ENCODE data around the gene LRP5. TPM values are rescaled to one million over a fixed set of nuclear protein-coding genes. Genes with fewer than 3 reads are reported as not detected.
"Not testable (repeated sequence)": the region's sequence is repeated elsewhere in the genome, so short reads cannot be mapped to it uniquely, and the experiment has no call there.

Gene LRP5
- total RNA-seq, 2 donors from 2014 or later, result 81.0 to 110 TPM

DNA sequence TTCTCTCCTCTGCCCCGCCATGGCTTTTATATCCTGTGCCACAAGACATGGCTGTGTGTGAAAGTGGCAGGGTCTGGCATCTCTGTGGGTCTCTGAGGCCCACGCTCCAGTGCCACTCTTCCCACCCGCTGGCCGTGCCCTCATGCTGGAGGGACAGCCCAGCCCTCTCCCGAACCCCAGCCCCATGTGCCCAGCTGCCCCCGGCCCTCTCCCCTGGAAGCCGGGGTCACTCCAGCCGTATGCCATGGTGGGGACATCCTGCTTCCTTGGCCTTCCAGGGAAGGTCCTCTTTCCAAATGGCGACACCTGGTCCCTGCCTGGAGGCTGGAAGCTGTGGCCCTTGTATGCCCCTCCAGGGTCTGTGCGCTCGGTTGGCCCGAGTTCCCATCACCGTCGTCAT is 84.9 kb downstream of the LRP5 start:
- TF ChIP-seq, protein P1, sequence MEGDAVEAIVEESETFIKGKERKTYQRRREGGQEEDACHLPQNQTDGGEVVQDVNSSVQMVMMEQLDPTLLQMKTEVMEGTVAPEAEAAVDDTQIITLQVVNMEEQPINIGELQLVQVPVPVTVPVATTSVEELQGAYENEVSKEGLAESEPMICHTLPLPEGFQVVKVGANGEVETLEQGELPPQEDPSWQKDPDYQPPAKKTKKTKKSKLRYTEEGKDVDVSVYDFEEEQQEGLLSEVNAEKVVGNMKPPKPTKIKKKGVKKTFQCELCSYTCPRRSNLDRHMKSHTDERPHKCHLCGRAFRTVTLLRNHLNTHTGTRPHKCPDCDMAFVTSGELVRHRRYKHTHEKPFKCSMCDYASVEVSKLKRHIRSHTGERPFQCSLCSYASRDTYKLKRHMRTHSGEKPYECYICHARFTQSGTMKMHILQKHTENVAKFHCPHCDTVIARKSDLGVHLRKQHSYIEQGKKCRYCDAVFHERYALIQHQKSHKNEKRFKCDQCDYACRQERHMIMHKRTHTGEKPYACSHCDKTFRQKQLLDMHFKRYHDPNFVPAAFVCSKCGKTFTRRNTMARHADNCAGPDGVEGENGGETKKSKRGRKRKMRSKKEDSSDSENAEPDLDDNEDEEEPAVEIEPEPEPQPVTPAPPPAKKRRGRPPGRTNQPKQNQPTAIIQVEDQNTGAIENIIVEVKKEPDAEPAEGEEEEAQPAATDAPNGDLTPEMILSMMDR (IDR thresholded peaks at IDR 0.05), result no peak
- intact Hi-C loops (cut with DNase I), result no loop called here
- Histone ChIP-seq H3K4me1 (peaks cover 10% of the 10 kb centered on the region), H3K9ac (ENCODE audit: low read depth in 2 of 2, low read length in 2 of 2) (no peak overlapping the region), H3K36me3 (no peaks in the 10 kb centered on the region), H3K4me3 (no peak overlapping the region), H3K27ac (no peak overlapping the region), H3K27me3 (no peaks in the 10 kb centered on the region), H3K9me3 (no peaks in the 10 kb centered on the region)
- DNase-seq, result no peak

DNA sequence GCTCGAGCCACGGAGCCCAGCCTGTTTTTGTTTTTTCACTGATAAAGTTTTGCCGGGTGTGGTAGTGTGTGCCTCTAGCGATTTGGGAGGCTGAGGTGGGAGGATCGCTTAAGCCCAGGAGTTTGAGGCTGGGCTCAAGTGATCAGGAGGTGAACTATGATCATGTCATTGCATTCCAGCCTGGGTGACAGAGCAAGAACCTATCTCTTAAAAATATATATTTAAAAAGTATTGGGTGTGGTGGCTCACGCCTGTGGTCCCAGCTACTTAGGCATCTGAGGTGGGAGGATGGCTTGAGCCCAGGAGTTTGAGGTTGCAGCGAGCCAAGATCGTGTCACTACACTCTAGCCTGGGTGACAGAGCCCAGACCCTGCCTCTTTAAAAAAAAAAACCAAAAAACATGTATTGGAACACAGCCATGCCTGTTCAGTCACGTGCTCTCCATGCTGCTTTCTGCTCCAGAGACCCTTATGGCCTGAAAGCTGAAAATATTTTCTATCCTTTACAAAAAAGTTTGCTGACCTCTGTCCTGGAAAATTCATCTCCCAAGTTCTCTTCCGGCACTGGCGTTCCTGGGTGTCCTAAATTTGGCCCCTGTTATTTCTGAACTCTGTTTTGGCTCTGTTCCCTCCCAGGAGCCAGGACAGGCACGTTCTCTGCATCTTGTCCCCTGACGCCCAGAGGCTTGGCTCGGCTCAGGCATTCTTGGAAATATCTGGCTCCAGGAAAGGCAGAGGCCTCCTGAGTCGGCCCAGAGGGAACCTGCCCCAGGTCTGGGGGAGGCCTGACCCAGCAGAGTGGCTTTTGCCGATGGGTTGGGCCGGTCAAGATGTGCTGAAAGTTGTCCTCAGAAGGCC is 86.8 kb downstream of the LRP5 start:
- no peaks in the 10 kb centered on the region for H3K27me3 ChIP-seq
- TF ChIP-seq, protein P1 (IDR thresholded peaks at IDR 0.05), result no peak
- H3K36me3 ChIP-seq, result no peaks in the 10 kb centered on the region
- peaks cover 10% of the 10 kb centered on the region for H3K4me1 ChIP-seq
- DNase-seq, result no peak
- H3K27ac ChIP-seq, result peak overlapping the region; percentile 36
- intact Hi-C loops (cut with DNase I), result no loop called here
- no peak overlapping the region for H3K9ac ChIP-seq (ENCODE audit: low read depth in 2 of 2, low read length in 2 of 2)
- no peaks in the 10 kb centered on the region for H3K9me3 ChIP-seq
- no peak overlapping the region for H3K4me3 ChIP-seq

DNA sequence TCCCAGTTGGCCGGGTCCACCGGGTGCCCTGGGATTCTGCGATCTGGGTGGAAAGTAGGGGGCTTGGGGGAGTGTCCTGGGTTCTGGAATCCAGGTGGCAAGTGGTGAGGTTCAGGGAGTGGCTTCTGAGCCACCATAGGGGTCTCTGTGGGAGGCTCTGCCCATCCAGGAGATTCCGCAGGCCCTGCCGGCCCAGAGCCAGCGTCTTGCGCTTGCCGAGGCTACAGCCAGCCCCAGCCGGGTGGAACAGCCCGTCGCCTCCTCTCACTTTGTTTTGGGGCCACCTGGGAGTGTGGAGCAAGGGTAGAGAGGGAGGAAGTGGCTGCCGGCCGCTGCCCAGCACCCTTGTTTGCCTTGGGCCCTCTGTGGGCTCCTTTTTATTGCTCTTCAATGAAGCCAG is 87.5 kb downstream of the LRP5 start:
- Histone ChIP-seq H3K36me3 (no peaks in the 10 kb centered on the region), H3K27me3 (no peaks in the 10 kb centered on the region), H3K4me3 (no peak overlapping the region), H3K9ac (ENCODE audit: low read depth in 2 of 2, low read length in 2 of 2) (no peak overlapping the region), H3K27ac (peak overlapping the region; percentile 36), H3K4me1 (peaks cover 10% of the 10 kb centered on the region), H3K9me3 (no peaks in the 10 kb centered on the region)
- TF ChIP-seq, protein P1 (IDR thresholded peaks at IDR 0.05), result no peak
- intact Hi-C loops (cut with DNase I), result loop anchor here (5.0 kb wide), 1 partner anchor 47 kb away; no protein-coding TSS in a partner anchor
- DNase-seq, result no peak

DNA sequence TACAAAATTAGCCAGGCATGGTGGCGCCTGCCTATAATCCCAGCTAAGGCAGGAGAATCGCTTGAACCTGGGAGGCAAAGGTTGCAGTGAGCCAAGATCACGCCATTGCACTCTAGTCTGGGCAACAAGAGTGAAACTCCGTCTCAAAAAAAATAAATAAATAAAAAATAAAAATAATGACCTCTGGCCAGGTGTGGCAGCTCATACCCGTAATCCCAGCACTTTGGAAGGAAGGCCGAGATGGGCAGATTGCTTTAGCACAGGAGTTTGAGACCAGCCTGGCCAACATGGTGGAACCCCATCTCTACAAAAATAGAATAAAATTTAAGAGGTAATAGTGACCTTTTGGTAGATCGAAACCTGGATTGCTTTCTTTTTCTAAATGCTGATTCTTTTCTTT is 88.2 kb downstream of the LRP5 start:
- H3K4me3 ChIP-seq; DNase-seq; H3K9me3 ChIP-seq; H3K27me3 ChIP-seq; H3K9ac ChIP-seq (ENCODE audit: low read depth in 2 of 2, low read length in 2 of 2); H3K36me3 ChIP-seq: not testable (repeated sequence)
- peaks cover 11% of the 10 kb centered on the region for H3K4me1 ChIP-seq
- peak overlapping the region; percentile 36 for H3K27ac ChIP-seq
- intact Hi-C loops (cut with DNase I), result loop anchor here (5.0 kb wide), 1 partner anchor 47 kb away; no protein-coding TSS in a partner anchor

DNA sequence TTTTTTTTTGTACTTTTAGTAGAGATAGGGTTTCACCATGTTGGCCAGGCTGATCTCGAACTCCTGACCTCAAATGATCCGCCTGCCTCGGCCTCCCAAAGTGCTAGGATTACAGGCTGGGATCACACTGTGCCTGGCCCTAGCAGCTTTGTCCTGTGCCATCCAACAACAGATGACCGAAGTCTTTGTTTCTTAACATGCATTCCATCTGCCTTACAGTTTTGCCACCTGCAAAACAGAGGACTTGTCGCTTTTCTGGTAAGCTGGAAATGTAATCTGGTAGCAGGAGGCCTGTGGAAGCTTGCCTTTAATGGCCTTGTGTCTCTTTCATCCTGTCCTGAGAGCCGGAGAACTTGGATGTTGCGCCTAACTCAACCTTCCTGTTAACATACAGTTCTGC is 89.5 kb downstream of the LRP5 start:
- Histone ChIP-seq H3K9me3 (no peaks in the 10 kb centered on the region), H3K27ac (no peak overlapping the region), H3K4me1 (peaks cover 14% of the 10 kb centered on the region), H3K9ac (ENCODE audit: low read depth in 2 of 2, low read length in 2 of 2) (no peak overlapping the region), H3K27me3 (no peaks in the 10 kb centered on the region), H3K4me3 (no peak overlapping the region), H3K36me3 (no peaks in the 10 kb centered on the region)
- no peak for DNase-seq
- TF ChIP-seq, protein P1 (IDR thresholded peaks at IDR 0.05), result no peak
- intact Hi-C loops (cut with DNase I), result loop anchor here (5.0 kb wide), 1 partner anchor 45 kb away; no protein-coding TSS in a partner anchor

All from colonic mucosa (tissue), 4 donors.